HG02623 (cell line): ENCODE measurements around the gene DCLRE1B.

ENCODE experiments used
- ATAC-seq: cut with Tn5 transposase; IDR thresholded peaks from one replicate; pipeline ENCODE4 v1.9.1; 2021; ENCODE audit warnings: moderate library complexity; ENCODE audit not compliant: unreplicated experiment

The DCLRE1B gene

DNA sequence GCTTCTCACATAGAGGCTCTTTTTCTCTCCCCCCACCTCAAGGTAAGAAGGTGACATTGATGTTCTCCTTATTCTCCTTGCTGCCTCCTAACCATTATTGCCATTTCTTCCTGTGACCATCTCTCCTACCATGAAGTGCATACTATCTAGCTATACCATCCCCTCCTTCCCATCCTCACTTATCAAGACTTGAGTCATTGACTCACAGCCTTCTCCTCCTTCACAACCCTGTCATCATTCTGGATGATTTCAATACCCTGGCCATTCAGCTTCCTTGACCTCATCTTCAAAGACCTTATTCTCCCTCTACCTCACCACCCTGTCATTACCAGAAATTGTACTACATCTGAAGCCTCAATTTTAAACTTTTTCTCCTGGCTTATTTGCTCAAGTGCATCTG is 13.1 kb downstream of the DCLRE1B start:
- no peak for ATAC-seq

DNA sequence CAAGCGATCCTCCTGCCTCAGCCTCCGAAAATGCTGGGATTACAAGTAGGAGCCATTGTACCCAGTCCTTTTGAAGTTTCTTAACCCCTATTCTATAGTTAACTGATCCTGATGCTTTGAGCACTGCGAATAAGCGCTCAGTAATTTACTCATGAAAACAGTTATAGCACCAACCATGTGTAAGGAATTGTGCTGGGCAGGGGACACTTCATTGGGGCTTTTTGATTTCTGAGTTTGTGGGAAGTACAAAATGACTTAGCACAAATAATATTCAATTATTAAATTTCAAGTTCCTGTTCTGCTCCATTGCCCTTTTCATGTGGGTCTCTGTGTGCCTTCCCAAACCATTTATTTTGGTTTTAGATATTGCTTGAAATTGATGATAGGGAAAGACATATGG is 17.8 kb downstream of the DCLRE1B start:
- ATAC-seq, result no peak

- no peak for ATAC-seq
These were observed 19.3 kb downstream of the DCLRE1B start for GRCh38 chr1:113924473-113924872.

- no peak for ATAC-seq
These were observed 23.2 kb downstream of the DCLRE1B start for GRCh38 chr1:113928187-113928930.

DNA sequence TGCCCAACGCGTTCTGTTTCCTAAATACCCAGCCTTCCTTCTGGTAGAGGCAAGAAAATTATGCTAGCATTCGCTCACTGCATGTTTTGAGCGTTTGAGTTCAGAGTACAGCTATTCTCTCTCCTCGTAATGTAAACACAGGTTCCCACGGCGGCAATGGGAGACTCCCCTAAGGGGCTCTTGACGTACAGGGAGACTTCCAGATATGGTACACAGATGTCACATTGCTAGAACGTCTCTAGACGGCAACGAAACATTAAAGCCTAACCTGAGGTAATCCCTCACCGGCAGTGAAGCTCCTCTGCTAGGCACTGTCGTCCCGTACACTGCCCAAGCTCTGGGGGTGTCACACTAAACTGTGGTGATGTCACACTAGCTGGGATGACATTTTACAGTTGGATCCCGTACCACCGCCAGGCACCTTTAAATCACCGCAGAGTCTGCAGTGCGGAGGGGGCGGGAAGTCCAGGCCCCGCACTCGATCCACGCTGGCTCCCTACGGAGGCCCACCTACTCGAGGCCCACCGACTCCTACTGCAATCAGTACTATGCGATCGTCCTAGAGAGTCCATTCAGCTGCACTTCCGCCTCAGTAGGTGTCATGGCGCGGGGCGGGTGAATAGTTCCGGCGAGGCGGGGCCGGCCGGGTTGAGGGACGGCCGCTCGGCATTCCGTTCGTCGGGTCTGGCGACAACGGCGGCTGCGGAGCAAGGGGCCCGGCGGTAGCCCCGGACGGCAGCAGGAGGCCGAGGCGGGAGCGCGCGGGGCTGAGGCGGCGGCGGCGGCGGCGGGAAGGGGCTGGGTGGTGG is 24.0 kb downstream of the DCLRE1B start, which contains the start of gene HIPK1:
TSS of gene HIPK1 (plus strand) at position 384 of the 809 bp plus-strand sequence.
- peak; percentile 59 for ATAC-seq

DNA sequence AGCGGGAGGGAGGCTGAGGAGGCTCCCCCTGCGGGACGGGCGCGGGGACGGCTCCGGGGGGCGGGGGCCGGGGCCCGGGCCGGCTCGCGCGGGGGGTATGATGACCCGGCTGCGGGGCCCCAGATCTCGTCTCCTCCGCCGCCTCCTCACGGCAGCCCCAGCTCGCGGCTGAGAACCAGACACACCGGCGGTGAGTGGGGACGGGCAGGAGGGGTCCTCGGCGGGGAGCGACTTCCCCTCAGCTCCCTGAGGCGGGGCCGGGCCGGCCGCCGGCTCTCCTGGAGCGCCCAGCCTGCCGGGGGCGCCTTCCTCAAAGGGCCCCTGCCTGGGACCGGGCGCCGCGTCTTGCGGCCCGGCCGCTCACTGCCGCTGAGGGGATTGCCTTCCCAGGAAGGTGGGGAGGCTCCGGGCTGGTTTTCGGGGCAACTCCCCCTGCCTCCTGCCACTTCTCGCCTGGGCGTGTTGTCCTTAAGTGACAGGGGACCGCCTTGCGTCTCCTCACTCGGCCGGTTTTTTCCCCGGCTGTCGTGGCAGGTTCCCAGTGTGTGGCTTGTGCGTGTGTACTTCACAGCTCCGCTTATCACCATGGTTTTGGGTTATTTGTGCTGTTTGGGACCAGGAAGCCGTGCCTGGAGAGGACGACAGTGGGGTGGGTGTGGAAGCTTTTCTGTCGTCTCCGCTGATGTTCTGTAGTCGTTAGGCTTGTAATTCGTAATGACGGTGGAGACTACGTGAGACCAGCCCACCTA is 24.8 kb downstream of the DCLRE1B start:
- ATAC-seq, result peak; percentile 28

DNA sequence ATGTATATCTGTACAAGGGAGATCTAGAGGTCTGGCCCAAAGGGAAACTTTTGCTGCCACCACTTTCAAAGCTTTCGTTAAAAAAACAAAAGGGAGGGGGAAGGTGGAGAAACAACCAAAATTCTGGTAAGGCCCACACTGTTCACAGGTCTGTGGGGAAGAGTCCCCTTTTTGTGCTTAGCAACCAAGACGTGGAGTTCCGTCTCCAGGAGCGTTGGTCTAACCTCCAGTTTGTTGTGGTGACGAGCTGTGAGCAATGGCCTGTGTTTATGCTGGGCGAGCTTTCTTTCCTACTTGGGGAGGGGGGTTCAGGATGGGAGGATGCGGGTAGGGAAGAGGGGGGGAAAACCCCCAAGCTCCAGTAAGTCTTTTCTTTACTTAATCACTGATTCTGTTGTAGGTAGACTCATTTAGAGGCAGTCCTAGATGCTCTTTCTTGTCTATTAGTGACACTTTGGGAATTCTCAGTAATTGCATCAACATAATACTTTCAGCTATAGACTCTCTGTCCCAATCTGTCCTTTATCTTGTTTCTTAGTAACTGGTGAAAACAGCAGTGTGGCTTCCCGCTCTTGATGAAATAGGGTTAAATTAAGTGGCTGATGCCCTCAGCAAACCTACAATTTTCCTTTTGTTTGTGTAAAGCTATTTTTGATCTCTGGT is 25.5 kb downstream of the DCLRE1B start:
- ATAC-seq, result peak; percentile 31

GRCh38 chr1:113931451-113931851 is 26.3 kb downstream of the DCLRE1B start:
- no peak for ATAC-seq

GRCh38 chr1:113934006-113934405 is 28.9 kb downstream of the DCLRE1B start:
- ATAC-seq, result no peak

DNA sequence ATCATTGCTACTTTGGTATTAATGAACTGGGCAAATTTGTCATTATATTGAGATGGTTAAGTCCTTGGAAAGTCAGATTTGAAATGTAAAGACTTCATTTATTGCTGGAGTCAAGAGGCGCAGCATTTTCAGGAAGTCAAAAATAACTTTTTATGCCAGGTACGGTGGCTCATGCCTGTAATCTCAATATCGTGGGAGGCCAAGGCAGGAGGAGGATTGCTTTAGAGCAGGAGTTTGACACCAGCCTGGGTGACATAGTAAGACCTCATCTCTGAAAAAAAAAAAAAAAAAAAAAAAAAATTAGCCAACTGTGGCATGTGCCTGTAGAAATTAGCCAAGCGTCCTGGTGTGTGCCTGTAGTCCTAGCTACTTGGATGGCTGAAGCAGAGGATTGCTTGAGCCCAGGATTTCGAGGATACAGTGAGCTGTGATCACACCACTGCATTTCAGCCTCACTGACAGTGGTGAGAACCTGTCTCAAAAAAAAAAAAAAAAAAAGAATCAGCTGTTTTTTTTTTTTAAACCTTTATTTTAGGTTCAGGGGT is 29.5 kb downstream of the DCLRE1B start:
- ATAC-seq, result no peak

GRCh38 chr1:113935176-113935575 is 30.1 kb downstream of the DCLRE1B start:
- no peak for ATAC-seq

DNA sequence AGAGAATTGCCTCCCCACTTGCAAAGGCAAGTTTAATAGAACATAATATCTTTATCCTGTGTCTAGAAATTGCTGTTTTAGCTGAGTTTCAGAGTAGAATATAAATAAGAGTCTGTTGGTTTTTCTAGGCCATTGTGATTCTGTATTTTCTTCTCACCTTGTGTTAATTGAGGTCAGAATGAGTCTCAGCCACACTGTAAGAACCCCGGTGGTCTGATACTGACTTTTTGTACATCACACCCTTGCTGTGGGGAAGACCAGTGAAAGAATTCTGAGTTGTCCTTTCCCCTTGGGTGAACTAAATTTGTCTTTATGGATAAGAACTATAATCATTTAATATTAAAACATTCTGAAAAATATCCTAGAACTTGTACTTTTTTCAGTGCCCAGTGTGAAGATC is 30.8 kb downstream of the DCLRE1B start:
- ATAC-seq, result no peak

DNA sequence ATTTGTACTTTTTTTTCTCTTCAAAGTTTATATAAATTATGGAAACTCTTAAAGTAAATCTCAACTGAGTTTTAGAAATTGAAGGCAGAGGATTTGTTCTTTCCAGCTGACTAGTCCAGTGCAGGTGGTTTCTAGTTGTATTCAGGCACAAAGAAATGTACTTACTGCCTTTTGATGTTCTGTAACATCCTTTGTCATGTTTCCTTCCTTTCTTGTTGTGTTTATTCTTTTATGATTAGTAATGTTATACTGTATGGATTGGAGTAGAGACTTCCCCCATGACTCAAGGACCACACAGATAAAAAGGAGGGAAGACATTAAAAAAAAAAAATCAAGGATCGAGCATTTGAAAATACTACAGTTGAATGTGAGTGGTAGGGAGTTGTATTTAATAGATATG is 32.0 kb downstream of the DCLRE1B start:
- ATAC-seq, result no peak

DNA sequence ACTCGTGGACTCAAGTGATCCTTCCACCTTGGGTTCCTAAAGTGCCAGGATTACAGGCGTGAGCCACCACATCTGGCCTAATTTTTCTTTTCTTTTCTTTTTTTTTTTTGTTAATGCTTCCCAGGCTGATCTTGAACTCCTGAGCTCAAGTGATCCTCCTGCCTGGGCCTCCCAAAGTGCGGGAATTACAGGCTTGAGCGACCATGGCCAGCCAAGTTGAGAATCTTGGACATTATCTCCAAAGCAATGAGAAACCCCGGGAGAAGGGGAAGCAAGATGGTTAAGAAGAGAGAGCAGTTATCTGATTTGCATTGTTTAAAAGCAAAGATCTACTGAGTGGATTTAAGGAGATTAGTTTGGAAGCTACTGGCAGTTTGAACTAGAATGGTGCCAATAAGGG is 33.1 kb downstream of the DCLRE1B start:
- ATAC-seq, result no peak

DNA sequence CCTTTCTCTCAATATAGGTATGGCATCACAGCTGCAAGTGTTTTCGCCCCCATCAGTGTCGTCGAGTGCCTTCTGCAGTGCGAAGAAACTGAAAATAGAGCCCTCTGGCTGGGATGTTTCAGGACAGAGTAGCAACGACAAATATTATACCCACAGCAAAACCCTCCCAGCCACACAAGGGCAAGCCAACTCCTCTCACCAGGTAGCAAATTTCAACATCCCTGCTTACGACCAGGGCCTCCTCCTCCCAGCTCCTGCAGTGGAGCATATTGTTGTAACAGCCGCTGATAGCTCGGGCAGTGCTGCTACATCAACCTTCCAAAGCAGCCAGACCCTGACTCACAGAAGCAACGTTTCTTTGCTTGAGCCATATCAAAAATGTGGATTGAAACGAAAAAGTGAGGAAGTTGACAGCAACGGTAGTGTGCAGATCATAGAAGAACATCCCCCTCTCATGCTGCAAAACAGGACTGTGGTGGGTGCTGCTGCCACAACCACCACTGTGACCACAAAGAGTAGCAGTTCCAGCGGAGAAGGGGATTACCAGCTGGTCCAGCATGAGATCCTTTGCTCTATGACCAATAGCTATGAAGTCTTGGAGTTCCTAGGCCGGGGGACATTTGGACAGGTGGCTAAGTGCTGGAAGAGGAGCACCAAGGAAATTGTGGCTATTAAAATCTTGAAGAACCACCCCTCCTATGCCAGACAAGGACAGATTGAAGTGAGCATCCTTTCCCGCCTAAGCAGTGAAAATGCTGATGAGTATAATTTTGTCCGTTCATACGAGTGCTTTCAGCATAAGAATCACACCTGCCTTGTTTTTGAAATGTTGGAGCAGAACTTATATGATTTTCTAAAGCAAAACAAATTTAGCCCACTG is 35.5 kb downstream of the DCLRE1B start:
- ATAC-seq, result peak; percentile 70

DNA sequence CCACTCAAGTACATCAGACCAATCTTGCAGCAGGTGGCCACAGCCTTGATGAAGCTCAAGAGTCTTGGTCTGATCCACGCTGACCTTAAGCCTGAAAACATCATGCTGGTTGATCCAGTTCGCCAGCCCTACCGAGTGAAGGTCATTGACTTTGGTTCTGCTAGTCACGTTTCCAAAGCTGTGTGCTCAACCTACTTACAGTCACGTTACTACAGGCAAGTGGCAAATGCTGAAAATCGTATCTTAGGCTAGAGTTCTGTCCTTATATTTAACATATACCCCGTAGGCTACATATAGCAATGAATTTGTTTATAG is 36.1 kb downstream of the DCLRE1B start:
- ATAC-seq, result no peak

- ATAC-seq, result no peak
These were observed 37.4 kb downstream of the DCLRE1B start for GRCh38 chr1:113942527-113942926.

- no peak for ATAC-seq
These were observed 38.1 kb downstream of the DCLRE1B start for GRCh38 chr1:113943028-113943811.

- ATAC-seq, result no peak
These were observed 40.2 kb downstream of the DCLRE1B start for GRCh38 chr1:113945329-113945728.
